ENCODE data around the gene CELF4.

CELF4 gene

GRCh38 chr18:37565101-37565976 is at the start of gene CELF4:
Gene CELF4 (minus strand): TSS chr18:37565798.
- no peak for DNase-seq

GRCh38 chr18:37613253-37613565 is 47.6 kb upstream of the CELF4 start:
- no peak for DNase-seq

GRCh38 chr18:37612524-37613252 is 47.1 kb upstream of the CELF4 start:
- no peak for DNase-seq

GRCh38 chr18:37611614-37612279 is 46.1 kb upstream of the CELF4 start:
- no peak for DNase-seq

GRCh38 chr18:37608876-37609275 is 43.3 kb upstream of the CELF4 start:
- no peak for DNase-seq

- DNase-seq, result no peak
Observed at GRCh38 chr18:37607281-37607680, 41.7 kb upstream of the CELF4 start.

GRCh38 chr18:37604032-37604431 is 38.4 kb upstream of the CELF4 start:
- no peak for DNase-seq

GRCh38 chr18:37598966-37599896 is 33.6 kb upstream of the CELF4 start:
- DNase-seq, result no peak

GRCh38 chr18:37598396-37598795 is 32.8 kb upstream of the CELF4 start:
- no peak for DNase-seq

- DNase-seq, result no peak
Observed at GRCh38 chr18:37590346-37590745, 24.7 kb upstream of the CELF4 start.

GRCh38 chr18:37588289-37588688 is 22.7 kb upstream of the CELF4 start:
- peak; percentile 35 for DNase-seq

GRCh38 chr18:37586656-37587225 is 21.1 kb upstream of the CELF4 start:
- no peak for DNase-seq

GRCh38 chr18:37584952-37585695 is 19.5 kb upstream of the CELF4 start:
- DNase-seq, result no peak

GRCh38 chr18:37584217-37584616 is 18.6 kb upstream of the CELF4 start:
- DNase-seq, result no peak

- DNase-seq, result no peak
Observed at GRCh38 chr18:37582261-37582660, 16.7 kb upstream of the CELF4 start.

GRCh38 chr18:37578886-37579513 is 13.4 kb upstream of the CELF4 start:
- peak; percentile 48 for DNase-seq

GRCh38 chr18:37578182-37578678 is 12.6 kb upstream of the CELF4 start:
- DNase-seq, result peak; percentile 44

GRCh38 chr18:37577051-37577611 is 11.5 kb upstream of the CELF4 start:
- peak; percentile 77 for DNase-seq

- peak; percentile 77 for DNase-seq
Observed at GRCh38 chr18:37575646-37576045, 10.0 kb upstream of the CELF4 start.

GRCh38 chr18:37574113-37574512 is 8.5 kb upstream of the CELF4 start:
- DNase-seq, result peak; percentile 83

All from islet precursor cell (in vitro differentiated cells).